Measurements from ENCODE around the gene TLR6.

The TLR6 gene

DNA sequence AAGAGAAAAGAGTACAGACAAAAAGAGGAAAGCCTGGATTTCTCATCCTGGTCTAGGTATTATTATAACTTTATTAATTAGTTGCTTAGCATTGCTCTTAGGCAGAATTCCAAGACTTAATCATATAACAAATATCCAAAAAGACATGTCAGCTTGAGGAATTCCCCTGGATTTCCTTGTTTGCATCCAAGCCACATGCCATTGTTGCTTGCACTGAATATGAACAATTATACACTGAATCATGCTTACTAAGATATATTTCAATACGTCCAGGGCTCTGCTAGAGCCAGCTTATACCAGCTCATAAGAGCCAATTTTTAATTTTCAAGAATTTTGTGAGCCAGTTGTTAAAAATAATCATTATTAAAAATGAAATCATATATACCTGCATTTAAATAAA, 68.3 kb downstream of the TLR6 start:
- no peak overlapping the region for H3K4me3 ChIP-seq (ENCODE audit: low read length, poor library complexity, severe bottlenecking)
- no peaks in the 10 kb centered on the region for H4K20me1 ChIP-seq (ENCODE audit: insufficient read depth, low read length, poor library complexity, severe bottlenecking)
- no peaks in the 10 kb centered on the region for H3K79me2 ChIP-seq (ENCODE audit: insufficient read depth, low read length)
- H3F3A ChIP-seq (ENCODE audit: low read depth): no peaks in the 10 kb centered on the region
- TF ChIP-seq, protein P1, sequence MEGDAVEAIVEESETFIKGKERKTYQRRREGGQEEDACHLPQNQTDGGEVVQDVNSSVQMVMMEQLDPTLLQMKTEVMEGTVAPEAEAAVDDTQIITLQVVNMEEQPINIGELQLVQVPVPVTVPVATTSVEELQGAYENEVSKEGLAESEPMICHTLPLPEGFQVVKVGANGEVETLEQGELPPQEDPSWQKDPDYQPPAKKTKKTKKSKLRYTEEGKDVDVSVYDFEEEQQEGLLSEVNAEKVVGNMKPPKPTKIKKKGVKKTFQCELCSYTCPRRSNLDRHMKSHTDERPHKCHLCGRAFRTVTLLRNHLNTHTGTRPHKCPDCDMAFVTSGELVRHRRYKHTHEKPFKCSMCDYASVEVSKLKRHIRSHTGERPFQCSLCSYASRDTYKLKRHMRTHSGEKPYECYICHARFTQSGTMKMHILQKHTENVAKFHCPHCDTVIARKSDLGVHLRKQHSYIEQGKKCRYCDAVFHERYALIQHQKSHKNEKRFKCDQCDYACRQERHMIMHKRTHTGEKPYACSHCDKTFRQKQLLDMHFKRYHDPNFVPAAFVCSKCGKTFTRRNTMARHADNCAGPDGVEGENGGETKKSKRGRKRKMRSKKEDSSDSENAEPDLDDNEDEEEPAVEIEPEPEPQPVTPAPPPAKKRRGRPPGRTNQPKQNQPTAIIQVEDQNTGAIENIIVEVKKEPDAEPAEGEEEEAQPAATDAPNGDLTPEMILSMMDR (conservative IDR thresholded peaks at IDR 0.05; ENCODE audit: low read length): no peak
- no peak for TF ChIP-seq EZH2phosphoT487 (IDR thresholded peaks at IDR 0.05; ENCODE audit: borderline replicate concordance)
- no peaks in the 10 kb centered on the region for H3K4me1 ChIP-seq (ENCODE audit: insufficient read depth, low read length, poor library complexity, severe bottlenecking)
- H3K9me3 ChIP-seq (ENCODE audit: insufficient read depth, low read depth, low read length): no peaks in the 10 kb centered on the region
- no peaks in the 10 kb centered on the region for H3K27me3 ChIP-seq (ENCODE audit: insufficient read depth, low read length, poor library complexity, severe bottlenecking)
- no peak overlapping the region for H3K4me2 ChIP-seq (ENCODE audit: low read depth, low read length, poor library complexity, severe bottlenecking)
- H2AFZ ChIP-seq (ENCODE audit: low read length): no peak overlapping the region
- no peak overlapping the region for H3K9ac ChIP-seq (ENCODE audit: low read depth, low read length, poor library complexity, severe bottlenecking)
- H3K9me2 ChIP-seq (replicated peaks; ENCODE audit: low read depth, low read length): no peaks in the 10 kb centered on the region
- no peaks in the 10 kb centered on the region for H3K36me3 ChIP-seq (ENCODE audit: insufficient read depth, low read length)

DNA sequence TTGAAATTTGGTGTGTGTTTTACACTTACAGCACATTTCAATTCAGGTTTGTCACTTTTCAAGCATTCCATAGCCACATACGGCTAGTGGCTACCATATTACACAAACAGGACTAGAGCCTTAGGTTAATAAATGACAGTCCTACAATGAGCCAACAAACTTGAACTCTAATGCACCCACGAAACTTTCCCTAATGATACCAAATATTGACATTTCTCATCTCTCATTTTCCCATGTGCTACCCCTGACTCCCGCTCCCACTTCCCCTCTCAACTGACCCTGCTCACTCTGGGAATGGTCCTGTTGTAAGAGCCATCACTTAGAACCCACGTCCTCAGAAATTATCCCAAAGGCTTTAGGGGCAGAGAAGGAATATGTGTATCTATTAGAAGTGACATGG, 68.9 kb downstream of the TLR6 start:
- no peaks in the 10 kb centered on the region for H3K9me3 ChIP-seq (ENCODE audit: insufficient read depth, low read depth, low read length)
- H3K4me3 ChIP-seq (ENCODE audit: low read length, poor library complexity, severe bottlenecking): no peak overlapping the region
- no peak overlapping the region for H3K4me2 ChIP-seq (ENCODE audit: low read depth, low read length, poor library complexity, severe bottlenecking)
- H3K27me3 ChIP-seq (ENCODE audit: insufficient read depth, low read length, poor library complexity, severe bottlenecking): no peaks in the 10 kb centered on the region
- H4K20me1 ChIP-seq (ENCODE audit: insufficient read depth, low read length, poor library complexity, severe bottlenecking): no peaks in the 10 kb centered on the region
- H2AFZ ChIP-seq (ENCODE audit: low read length): no peak overlapping the region
- H3K9ac ChIP-seq (ENCODE audit: low read depth, low read length, poor library complexity, severe bottlenecking): no peak overlapping the region
- no peaks in the 10 kb centered on the region for H3K9me2 ChIP-seq (replicated peaks; ENCODE audit: low read depth, low read length)
- H3F3A ChIP-seq (ENCODE audit: low read depth): no peaks in the 10 kb centered on the region
- H3K79me2 ChIP-seq (ENCODE audit: insufficient read depth, low read length): no peaks in the 10 kb centered on the region
- H3K36me3 ChIP-seq (ENCODE audit: insufficient read depth, low read length): no peaks in the 10 kb centered on the region
- no peaks in the 10 kb centered on the region for H3K4me1 ChIP-seq (ENCODE audit: insufficient read depth, low read length, poor library complexity, severe bottlenecking)
- TF ChIP-seq EZH2phosphoT487 (IDR thresholded peaks at IDR 0.05; ENCODE audit: borderline replicate concordance): no peak
- TF ChIP-seq, protein P1 (conservative IDR thresholded peaks at IDR 0.05; ENCODE audit: low read length): no peak

DNA sequence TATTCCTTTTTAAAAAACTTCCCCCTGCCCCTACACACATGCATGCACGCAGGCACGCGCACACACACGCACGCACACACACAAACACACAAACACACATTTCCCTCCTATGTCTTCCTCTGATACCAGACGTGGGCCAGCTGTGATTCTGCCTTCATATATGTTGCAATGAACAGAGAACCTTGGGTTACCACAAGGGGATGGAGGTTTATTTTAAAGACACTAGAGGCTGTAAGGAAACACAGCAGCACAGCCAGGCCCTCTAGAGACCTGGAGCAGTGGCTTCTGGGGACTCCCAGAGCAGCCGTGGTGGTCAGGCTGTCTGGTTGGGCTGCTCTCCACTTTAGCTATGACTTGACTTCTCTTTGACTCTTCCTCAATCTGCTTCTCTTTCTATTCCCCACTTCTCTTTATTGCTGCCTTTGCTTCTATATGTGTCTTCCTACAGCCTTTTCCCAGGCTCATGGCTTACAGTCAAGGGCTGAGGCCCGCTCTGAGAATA, 70.7 kb downstream of the TLR6 start:
- Histone ChIP-seq H3K79me2 (ENCODE audit: insufficient read depth, low read length) (no peaks in the 10 kb centered on the region), H3F3A (ENCODE audit: low read depth) (no peaks in the 10 kb centered on the region), H3K9me2 (replicated peaks; ENCODE audit: low read depth, low read length) (no peaks in the 10 kb centered on the region), H3K9me3 (ENCODE audit: insufficient read depth, low read depth, low read length) (no peaks in the 10 kb centered on the region), H4K20me1 (ENCODE audit: insufficient read depth, low read length, poor library complexity, severe bottlenecking) (no peaks in the 10 kb centered on the region), H3K9ac (ENCODE audit: low read depth, low read length, poor library complexity, severe bottlenecking) (no peak overlapping the region), H3K4me3 (ENCODE audit: low read length, poor library complexity, severe bottlenecking) (no peak overlapping the region), H3K27me3 (ENCODE audit: insufficient read depth, low read length, poor library complexity, severe bottlenecking) (no peaks in the 10 kb centered on the region), H3K4me1 (ENCODE audit: insufficient read depth, low read length, poor library complexity, severe bottlenecking) (no peaks in the 10 kb centered on the region), H2AFZ (ENCODE audit: low read length) (no peak overlapping the region), H3K4me2 (ENCODE audit: low read depth, low read length, poor library complexity, severe bottlenecking) (no peak overlapping the region), H3K36me3 (ENCODE audit: insufficient read depth, low read length) (no peaks in the 10 kb centered on the region)
- TF ChIP-seq, protein P1 (conservative IDR thresholded peaks at IDR 0.05; ENCODE audit: low read length): no peak
- TF ChIP-seq EZH2phosphoT487 (IDR thresholded peaks at IDR 0.05; ENCODE audit: borderline replicate concordance): no peak

All from Loucy (cell line).